Heart left ventricle (tissue), 13 donors: ENCODE measurements around the gene CNN3.

ENCODE experiments used
- POLR2A ChIP-seq, 2 donors: fragments of 450-650 bp; IDR thresholded peaks; one replicate each; pipeline ENCODE4 v1.6.1; 2017; ENCODE audit warnings: antibody characterized with exemption in 2 of 2, mild to moderate bottlenecking in 2 of 2, moderate library complexity in 2 of 2
- TF ChIP-seq, protein P1 (sequence below), 12 donors: fragments of 200-600 bp; sonication (generic) in 4 of 12; IDR thresholded peaks; one replicate each; pipeline versions ENCODE4 v1.5.0 to v1.8.0; 2018 to 2022; ENCODE audit warnings: antibody characterized with exemption in 12 of 12, mild to moderate bottlenecking in 5 of 12
- donor health status: ischemic (EF 13 %, LVEDD 7.1; RV severe dilation, severe dysfunction).
- donor health status: DM: no; HTN: yes; CAD: no.
- donor health status: DM: no; HTN: no; CAD: no.
- donor health status: ischemic (EF 25% LVEDD 6.9; RV normal size, moderate dysfunction).
- donor health status: ischemic (EF 25% LVEDD 5.7; RV mildly dilated, moderate dysfunction).
- donor health status: ischemic (EF 35%, LVEDD 5.7; RV mildly dilated, moderate dysfunction).
- donor health status: nonischemic (EF 11% LVEDD 7.7; RV severe dilation, severe dysfunction).
- donor health status: DM: yes; HTN: yes; CAD: no.
- donor health status: PGD.
- donor health status: ischemic (EF 29% LVEDD 5.4; RV normal size, mild dysfunction).
- donor health status: nonischemic (EF 23%, LVEDD 6.1; RV moderate dilation, normal function).

DNA sequence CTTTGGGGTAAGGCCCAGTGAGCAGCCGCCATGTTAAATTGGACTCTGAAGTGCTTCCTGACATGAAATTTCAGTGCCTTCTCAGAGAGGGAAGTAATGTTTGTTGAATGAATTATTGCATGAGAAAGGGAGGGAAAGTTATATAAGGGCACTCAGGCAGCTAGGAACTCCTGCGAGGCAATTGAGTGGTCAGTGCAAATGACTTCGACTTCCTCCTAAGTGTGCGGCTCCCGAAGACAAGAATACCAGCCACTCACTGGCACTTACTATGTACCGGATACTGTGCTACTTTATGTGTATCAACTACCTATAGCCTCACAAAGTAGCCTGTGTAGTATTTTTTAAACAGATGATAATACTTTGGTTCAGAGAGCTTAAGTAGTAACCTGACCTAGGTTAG, 52.5 kb downstream of the CNN3 start:
- TF ChIP-seq, protein P1, sequence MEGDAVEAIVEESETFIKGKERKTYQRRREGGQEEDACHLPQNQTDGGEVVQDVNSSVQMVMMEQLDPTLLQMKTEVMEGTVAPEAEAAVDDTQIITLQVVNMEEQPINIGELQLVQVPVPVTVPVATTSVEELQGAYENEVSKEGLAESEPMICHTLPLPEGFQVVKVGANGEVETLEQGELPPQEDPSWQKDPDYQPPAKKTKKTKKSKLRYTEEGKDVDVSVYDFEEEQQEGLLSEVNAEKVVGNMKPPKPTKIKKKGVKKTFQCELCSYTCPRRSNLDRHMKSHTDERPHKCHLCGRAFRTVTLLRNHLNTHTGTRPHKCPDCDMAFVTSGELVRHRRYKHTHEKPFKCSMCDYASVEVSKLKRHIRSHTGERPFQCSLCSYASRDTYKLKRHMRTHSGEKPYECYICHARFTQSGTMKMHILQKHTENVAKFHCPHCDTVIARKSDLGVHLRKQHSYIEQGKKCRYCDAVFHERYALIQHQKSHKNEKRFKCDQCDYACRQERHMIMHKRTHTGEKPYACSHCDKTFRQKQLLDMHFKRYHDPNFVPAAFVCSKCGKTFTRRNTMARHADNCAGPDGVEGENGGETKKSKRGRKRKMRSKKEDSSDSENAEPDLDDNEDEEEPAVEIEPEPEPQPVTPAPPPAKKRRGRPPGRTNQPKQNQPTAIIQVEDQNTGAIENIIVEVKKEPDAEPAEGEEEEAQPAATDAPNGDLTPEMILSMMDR (IDR thresholded peaks at IDR 0.05) = no peak
- no peak for TF ChIP-seq POLR2A (IDR thresholded peaks at IDR 0.05)
